Cardiac fibroblast (primary cell): ENCODE results near the gene SMOC2.
A peak's percentile ranks its signal among the peaks of the same experiment; 100 is the strongest.
"Not testable (repeated sequence)": the region's sequence is repeated elsewhere in the genome, so short reads cannot be mapped to it uniquely, and the experiment has no call there.

Experiments
- DNase-seq, 2 donors: peaks; one replicate each; pipeline versions ENCODE4 v3.0.0 to v3.0.0-alpha.2; 2010; ENCODE audit warnings: low read depth in 2 of 2
- H3K4me3 ChIP-seq, 2 donors: replicated peaks in 1 of 2; 1 replicate in 1 of 2; 2 replicates in 1 of 2; pipeline ENCODE4 v1.5.1; 2011; ENCODE audit warnings: low read depth in 2 of 2, low read length in 2 of 2, mild to moderate bottlenecking in 2 of 2, moderate library complexity in 1 of 2
- CTCF ChIP-seq: IDR thresholded peaks from one replicate; pipeline ENCODE4 v1.5.1; 2011; ENCODE audit warnings: low read depth, mild to moderate bottlenecking, low read length, inconsistent platforms

SMOC2 gene

GRCh38 chr6:168565112-168565511 lies 124.1 kb downstream of the SMOC2 start:
- no peak for TF ChIP-seq CTCF
- DNase-seq: no peak

DNA sequence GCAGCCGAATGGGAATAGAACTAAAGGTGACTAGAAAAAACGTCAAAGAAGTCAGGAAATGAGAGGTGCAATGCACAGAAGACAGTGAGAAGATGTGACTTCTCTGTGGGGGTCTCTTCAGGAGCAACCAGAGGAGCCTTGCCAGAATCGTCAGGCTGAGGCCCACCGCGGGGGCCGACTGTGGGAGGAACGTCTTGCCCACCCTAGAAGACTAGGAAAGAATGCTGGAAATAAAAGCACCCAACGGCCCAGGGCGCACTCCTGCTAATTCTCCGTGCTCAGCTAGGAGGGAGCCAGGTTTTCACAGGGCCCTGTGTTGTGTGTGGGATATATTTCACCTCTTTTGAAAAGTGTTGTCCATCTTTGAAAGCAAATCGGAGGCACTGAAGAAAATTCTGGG lies 129.2 kb downstream of the SMOC2 start:
- no peak for DNase-seq
- TF ChIP-seq CTCF: no peak

More at GRCh38 chr6:168565112-168565511, 124.1 kb downstream of the SMOC2 start:
- no peak overlapping the region for H3K4me3 ChIP-seq

GRCh38 chr6:168571268-168571667 lies 130.3 kb downstream of the SMOC2 start:
- DNase-seq: no peak
- H3K4me3 ChIP-seq: no peak overlapping the region
- no peak for TF ChIP-seq CTCF

More for the DNA sequence above, 129.2 kb downstream of the SMOC2 start:
- no peak overlapping the region for H3K4me3 ChIP-seq

- not testable (repeated sequence) for DNase-seq, H3K4me3 ChIP-seq
These were observed 132.4 kb downstream of the SMOC2 start for GRCh38 chr6:168573276-168573835.

DNA sequence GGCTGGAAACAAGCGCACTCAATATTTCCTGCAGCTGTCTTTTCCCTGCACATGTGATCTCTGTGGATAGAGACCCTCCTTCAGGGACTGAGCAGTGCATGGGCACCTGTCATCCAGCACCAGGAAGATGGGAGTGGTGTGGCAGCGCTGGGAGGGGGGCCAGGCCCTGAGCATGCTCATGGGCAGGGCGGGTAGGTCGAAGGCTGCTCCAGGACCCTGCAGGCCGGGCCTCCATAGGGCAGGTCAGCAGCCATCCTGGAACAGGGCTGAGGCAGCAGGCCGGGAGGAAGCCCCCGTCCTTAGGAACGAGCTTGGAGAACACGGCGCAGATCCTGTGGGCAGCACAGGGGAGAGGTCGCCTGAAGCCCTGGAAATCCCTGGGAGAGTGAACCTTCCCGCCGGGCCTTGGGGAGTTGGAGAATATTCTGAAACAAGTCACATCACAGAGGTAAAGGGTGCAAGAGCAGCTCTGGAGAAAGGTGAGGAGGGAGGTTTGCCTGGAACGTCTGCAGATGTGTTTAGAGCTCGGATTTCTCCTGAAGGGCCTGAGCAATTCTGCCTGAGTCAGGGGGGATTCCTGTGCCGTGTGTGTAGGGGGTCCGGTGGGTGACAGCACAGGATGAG lies 133.2 kb downstream of the SMOC2 start:
- no peak for TF ChIP-seq CTCF
- no peak for DNase-seq
- H3K4me3 ChIP-seq: no peak overlapping the region

DNA sequence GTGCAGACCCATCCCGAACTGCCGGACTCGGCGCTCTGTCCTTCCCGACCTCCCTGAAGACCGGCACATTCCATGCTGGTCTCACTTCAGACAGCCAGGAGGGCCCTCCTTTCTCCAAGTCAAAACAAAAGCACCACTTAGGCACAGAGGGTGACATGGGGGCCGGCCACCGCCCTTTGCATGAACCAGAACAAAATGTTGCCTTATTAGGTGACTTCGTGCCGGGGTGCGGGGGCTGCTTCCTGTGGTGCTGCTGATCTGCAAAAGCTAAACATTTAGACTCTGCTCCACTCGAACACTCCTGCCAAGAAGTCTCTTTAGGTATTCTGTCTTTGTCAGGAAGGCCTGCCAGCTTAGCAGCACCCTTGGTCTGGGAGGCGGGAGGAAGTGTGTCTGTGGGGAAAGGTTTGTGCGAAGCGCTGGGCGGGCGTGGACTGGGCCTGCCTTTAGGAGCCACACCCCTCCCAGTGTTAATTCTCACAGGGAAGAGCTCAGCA lies 133.8 kb downstream of the SMOC2 start:
- DNase-seq: peak; percentile 25 to 28
- no peak for TF ChIP-seq CTCF
- H3K4me3 ChIP-seq: no peak overlapping the region

- H3K4me3 ChIP-seq: no peak overlapping the region
- TF ChIP-seq CTCF: no peak
- no peak for DNase-seq
These were observed 134.5 kb downstream of the SMOC2 start for GRCh38 chr6:168575346-168576098.
